Measurements from ENCODE around the gene ERH.

- no peak for TF ChIP-seq CTCF (IDR thresholded peaks at IDR 0.05)
- no peak for TF ChIP-seq EP300 (IDR thresholded peaks at IDR 0.05)
These were observed 32.0 kb downstream of the ERH start for GRCh38 chr14:69366069-69366468.
